Frontal cortex (tissue), 4 donors: ENCODE results near the gene LSM8. TPM values are rescaled to one million over a fixed set of nuclear protein-coding genes. Genes with fewer than 3 reads are reported as not detected.
"Not testable (repeated sequence)": the region's sequence is repeated elsewhere in the genome, so short reads cannot be mapped to it uniquely, and the experiment has no call there.

Source experiments
- DNase-seq, 2 donors: peaks; one replicate each; pipeline ENCODE4 v3.0.0; 2012; ENCODE audit warnings: low spot score in 2 of 2
- FAIRE-seq: peaks from 2 replicates; lab custom pipeline; 2012; peaks lifted over from hg19 to GRCh38; lab: Jason Lieb, UNC
- total RNA-seq: library from RNA; depleted of rRNA; stranded (reverse); fragments of >200 nt; gene quantifications from one replicate; pipeline ENCODE4 v1.2.3, GENCODE V29; 2014
- donor health status: control.
- donor health status: control.
- donor health status: control.

The LSM8 gene
- total RNA-seq, 1 donor from 2014 or later: 97.0 TPM

DNA sequence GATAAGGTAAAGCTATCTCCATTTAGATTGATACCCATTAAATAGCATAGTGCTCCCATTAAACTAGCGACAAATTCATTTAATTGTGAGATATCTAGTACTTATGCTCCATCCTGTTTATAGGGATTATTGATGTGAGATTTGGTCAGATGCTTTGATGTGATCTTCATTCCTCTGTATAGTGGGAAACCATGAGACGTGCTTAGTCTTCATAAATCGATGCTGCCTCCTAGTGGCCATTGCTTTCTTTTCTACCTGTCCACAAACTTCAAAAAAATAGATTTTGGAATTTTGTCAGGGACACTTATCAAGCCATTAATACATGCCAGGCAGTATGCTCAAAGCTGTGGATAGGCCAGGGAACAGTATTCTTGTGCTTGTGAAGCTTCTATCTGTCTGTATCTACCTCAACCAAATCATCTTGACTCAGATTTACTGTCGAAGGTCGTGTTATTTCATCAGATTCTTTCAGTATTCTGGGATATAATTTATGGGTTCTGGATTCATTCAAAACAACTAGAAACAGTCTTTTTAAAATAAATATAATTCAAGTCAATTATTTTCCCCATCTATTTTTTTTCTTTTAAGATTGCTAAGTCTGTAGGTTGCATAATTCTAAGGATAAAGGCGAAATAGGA, 12.0 kb downstream of the LSM8 start:
- DNase-seq: peak in 1 of 2 donors; percentile 16
- no peak for FAIRE-seq

- DNase-seq: no peak
- no peak for FAIRE-seq
Observed at GRCh38 chr7:118202061-118202460, 18.1 kb downstream of the LSM8 start.

DNA sequence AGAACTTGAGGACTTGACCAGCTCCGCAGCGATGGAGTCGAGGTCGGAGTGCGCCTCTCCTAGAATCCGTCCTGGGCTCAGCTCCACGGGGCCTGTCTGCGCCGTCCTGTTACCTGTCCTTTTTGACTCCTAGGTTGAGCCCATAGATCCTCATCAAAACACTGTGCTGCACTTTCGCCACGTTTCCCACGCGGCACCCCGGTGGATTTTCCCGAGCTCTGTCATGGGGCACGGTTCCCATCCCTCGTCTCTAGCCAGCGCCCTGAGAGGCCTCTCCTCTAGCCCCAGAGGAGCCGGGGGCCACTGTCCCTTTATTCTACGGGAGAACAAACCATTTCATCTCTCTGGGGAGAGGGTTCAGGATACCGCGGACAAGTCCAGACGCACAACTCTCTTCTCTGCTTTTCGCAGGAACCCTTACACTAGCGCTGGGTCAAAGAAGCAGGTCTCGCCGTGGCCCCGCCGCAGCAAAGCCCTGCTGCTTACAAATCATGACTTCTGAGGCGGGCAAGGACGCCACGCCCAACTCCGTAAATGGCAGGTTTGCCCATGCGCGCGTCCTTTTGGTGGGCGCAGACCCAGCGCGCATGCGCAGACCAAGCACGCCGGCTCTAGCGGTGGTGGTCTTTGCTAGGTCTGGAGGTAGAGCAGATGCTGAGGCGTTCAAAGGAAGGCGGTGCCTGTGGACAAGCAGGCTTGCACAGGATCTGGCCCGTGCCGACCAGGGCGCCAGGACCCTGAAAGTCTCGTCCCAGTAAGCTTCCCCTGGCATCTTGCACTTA, 30.3 kb downstream of the LSM8 start:
- DNase-seq (peak; percentile 23 to 70), FAIRE-seq (no peak)

GRCh38 chr7:118214833-118215182, 30.8 kb downstream of the LSM8 start:
- no peak for FAIRE-seq
- no peak for DNase-seq

GRCh38 chr7:118217210-118217619, 33.3 kb downstream of the LSM8 start:
- no peak for FAIRE-seq
- no peak for DNase-seq

DNA sequence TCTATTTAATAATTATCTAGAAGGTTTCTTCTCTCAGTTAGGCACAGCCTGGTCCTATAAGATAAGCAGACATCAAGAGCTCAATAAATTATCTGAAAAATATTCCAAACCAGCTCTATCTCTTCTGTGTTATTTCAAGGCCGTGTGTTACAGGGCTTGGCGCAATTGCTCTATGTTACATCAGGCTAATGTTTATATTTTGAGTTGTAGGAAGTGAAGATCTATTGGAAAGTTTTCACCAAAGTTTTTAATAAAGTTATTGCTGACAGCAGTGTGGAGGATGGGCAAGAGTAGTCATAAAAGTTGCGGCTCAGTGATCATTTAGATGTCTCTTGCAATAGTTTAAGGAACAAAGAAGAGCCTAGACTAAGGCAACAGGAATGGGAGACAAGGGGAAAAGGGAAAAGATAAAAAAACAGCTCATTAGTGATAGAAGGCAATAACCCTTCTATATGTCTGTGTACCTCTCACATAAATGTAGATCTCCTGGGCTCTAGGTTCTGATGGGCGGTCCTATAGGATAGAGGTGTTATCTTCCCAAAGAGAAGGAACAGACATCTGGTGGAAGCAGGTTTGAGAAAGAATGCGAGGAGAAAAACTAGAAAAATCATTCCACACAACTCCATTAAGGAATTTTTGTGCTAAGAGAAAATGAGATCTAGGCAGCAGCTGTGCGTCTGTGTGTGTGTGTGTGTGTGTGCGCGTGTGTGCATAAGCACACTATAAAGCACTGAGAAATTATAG, 34.6 kb downstream of the LSM8 start:
- FAIRE-seq (no peak), DNase-seq (no peak)

DNA sequence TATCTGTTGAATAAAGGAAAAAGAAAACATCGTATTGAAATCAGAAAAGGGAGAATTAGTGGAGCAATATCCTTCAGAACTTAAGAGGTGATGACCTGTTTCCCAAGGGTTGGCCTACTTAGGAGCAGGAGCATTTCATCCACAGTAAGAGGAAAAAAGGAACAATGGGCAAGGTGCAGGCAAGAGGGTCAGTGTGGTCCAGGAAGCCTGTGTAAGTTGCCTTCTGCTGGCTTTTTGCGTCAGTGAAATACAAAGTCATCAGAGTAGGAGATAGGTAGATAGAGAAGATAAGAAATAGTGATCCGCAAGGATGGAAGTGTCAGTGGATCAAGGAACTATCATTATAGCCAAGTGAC, 35.2 kb downstream of the LSM8 start:
- FAIRE-seq (no peak), DNase-seq (no peak)

DNA sequence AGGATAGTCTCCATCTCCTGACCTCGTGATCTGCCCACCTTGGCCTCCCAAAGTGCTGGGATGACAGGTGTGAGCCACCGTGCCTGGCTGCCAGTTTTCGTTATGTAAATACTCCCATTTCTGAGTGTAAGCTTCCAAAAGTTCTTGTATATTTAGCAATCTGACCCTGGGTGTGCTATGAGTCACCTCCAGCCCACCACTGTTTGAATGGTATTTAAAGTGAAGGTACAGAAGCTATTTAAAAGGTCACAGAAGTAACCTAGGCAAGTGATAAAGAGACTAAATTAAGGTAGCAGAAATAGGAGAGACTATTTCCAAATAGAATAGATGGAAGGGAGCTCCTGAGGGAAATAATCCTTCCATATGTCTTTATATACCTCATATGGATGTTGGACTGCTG, 36.6 kb downstream of the LSM8 start:
- no peak for FAIRE-seq

DNA sequence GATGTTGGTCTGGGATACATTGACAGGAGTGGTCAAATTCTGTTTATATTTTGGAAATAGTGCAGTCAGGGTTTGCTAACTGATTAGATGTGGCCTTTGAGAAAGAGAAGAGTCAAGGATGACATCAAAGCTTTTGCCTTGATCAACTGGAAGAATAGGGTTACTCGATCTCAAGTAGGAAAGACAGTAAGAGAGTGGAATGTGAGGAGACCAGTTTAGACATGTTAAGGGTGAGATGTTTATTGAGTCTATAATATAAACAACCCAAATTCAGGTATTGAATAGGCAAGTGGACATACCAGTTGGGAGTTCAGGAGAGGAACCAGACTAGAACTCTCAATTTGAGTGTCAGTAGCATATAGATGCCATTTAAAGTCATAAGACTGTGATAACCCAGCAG, 38.6 kb downstream of the LSM8 start:
- FAIRE-seq (no peak), DNase-seq (no peak)

More for the DNA sequence above, 36.6 kb downstream of the LSM8 start:
- no peak for DNase-seq

DNA sequence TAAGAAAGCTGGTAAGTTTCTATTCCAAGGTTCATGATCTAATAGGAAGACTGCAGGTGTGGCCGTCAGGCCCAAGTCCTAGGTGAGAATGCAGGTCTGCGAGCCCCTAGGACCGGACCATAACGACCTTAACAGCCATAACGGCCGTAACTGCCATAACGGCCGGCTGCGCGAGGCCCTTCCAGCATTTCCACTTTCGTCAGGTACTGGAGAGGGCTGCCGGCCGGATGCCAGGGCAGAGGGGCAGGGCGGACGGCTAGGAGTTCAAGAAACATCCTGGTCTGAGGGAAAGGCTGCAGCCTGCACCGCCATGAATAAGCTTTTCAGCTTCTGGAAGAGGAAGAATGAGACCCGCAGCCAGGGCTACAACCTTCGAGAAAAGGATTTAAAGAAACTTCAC, 40.6 kb downstream of the LSM8 start, which contains the start of gene ANKRD7:
Gene ANKRD7 (plus strand): TSS at position 184 of the 400 bp plus-strand sequence. CDS start 127 bp downstream, at position 311.
- no peak for FAIRE-seq

GRCh38 chr7:118232837-118233236, 48.9 kb downstream of the LSM8 start:
- DNase-seq (no peak), FAIRE-seq (no peak)

More for the DNA sequence above, 40.6 kb downstream of the LSM8 start, which contains the start of gene ANKRD7:
- DNase-seq: no peak

- no peak for DNase-seq
- FAIRE-seq: no peak
Observed at GRCh38 chr7:118233799-118234198, 49.8 kb downstream of the LSM8 start.

DNA sequence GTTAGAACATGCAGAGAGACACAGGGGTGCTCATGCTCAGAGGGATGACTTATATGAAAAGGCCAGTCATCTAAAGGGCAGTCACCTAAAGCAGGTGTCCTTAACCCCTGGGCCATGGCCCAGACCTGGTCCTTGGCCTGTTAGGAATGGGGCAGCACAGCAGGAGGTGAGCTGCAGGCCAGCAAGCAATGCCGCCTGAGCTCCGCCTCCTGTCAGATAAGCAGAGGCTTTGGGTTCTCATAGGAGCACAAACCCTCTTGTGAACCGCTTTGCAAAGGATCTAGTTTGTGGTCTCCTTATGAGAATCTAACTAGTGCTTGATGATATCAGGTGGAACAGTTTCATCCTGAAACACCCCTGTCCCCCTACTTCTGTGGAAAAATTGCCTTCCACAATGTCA, 55.0 kb downstream of the LSM8 start:
- DNase-seq: no peak
- FAIRE-seq: no peak

DNA sequence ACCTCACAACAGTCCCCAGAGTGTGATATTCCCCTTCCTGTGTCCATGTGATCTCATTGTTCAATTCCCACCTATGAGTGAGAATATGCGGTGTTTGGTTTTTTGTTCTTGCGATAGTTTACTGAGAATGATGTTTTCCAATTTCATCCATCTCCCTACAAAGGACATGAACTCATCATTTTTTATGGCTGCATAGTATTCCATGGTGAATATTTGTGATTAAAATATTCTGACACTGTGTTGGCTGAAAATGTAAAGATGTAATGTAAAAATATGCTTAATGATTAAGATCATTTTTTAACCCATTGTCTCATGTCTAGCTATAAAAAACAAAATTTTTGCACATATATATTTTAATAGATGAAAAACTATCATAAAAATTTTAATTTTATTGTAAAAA, 56.4 kb downstream of the LSM8 start:
- FAIRE-seq: peak; percentile 72

More for the DNA sequence above, 56.4 kb downstream of the LSM8 start:
- not testable (repeated sequence) for DNase-seq

Other genes starting within 250 kb of the LSM8 start
- 12.2 TPM for gene ANKRD7, start 40.5 kb downstream of the LSM8 start, total RNA-seq